Keratinocyte (primary cell): ENCODE measurements around the gene LGSN.

Source experiments
- EZH2 ChIP-seq: IDR thresholded peaks from one replicate; pipeline ENCODE4 v1.6.1; 2012; ENCODE audit warnings: inconsistent platforms, mild to moderate bottlenecking, low read length, moderate library complexity
- TF ChIP-seq, protein P1 (sequence below), 3 experiments: IDR thresholded peaks in 1 of 3; conservative IDR thresholded peaks in 1 of 3; optimal IDR thresholded peaks in 1 of 3; 2 replicates in 2 of 3; 3 replicates in 1 of 3; pipeline versions ENCODE3 to v1.5.1; 2011; ENCODE audit warnings: low read length in 3 of 3, mild to moderate bottlenecking in 3 of 3, moderate library complexity in 2 of 3, control low read depth in 1 of 3, inconsistent platforms in 1 of 3; ENCODE audit not compliant: insufficient read depth in 2 of 3; ENCODE audit errors: extremely low read depth in 1 of 3

DNA sequence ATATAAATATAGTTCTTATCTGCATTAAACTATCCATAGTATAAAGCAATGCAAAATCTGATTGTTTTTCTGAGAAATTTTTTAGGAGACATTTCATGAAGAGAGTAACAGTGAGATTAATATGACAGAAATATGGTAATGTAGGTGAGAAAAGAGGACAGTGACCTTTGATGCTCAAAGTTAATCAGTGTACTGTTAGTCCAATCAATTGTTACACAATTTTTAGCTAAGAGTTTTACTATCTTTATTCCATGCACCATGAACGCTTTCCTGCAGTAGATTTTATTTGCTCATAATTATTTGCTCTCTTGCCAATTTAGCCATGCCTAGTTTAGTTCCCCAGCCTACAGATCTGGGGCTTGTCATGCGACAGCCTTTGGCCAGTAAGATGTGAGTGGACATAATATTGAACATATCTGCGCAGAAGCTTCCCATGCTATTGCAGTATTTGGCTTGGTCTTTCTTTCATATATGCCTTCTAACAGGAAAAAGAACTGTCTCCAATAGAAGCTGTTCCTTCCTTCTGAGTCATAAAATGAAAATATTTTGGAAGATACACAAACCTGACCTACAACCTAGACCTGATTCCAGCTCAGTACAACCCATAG lies 69.8 kb downstream of the LGSN start:
- TF ChIP-seq, protein P1, sequence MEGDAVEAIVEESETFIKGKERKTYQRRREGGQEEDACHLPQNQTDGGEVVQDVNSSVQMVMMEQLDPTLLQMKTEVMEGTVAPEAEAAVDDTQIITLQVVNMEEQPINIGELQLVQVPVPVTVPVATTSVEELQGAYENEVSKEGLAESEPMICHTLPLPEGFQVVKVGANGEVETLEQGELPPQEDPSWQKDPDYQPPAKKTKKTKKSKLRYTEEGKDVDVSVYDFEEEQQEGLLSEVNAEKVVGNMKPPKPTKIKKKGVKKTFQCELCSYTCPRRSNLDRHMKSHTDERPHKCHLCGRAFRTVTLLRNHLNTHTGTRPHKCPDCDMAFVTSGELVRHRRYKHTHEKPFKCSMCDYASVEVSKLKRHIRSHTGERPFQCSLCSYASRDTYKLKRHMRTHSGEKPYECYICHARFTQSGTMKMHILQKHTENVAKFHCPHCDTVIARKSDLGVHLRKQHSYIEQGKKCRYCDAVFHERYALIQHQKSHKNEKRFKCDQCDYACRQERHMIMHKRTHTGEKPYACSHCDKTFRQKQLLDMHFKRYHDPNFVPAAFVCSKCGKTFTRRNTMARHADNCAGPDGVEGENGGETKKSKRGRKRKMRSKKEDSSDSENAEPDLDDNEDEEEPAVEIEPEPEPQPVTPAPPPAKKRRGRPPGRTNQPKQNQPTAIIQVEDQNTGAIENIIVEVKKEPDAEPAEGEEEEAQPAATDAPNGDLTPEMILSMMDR (optimal IDR thresholded peaks at IDR 0.05 in 1 of 3, IDR thresholded peaks at IDR 0.05 in 1 of 3, conservative IDR thresholded peaks at IDR 0.05 in 1 of 3; ENCODE audit: extremely low read depth in 1 of 3, insufficient read depth in 2 of 3, low read length in 3 of 3): no peak
- no peak for TF ChIP-seq EZH2
